ENCODE measurements around the gene WFIKKN2.
A peak's percentile ranks its signal among the peaks of the same experiment; 100 is the strongest.

The WFIKKN2 gene

DNA sequence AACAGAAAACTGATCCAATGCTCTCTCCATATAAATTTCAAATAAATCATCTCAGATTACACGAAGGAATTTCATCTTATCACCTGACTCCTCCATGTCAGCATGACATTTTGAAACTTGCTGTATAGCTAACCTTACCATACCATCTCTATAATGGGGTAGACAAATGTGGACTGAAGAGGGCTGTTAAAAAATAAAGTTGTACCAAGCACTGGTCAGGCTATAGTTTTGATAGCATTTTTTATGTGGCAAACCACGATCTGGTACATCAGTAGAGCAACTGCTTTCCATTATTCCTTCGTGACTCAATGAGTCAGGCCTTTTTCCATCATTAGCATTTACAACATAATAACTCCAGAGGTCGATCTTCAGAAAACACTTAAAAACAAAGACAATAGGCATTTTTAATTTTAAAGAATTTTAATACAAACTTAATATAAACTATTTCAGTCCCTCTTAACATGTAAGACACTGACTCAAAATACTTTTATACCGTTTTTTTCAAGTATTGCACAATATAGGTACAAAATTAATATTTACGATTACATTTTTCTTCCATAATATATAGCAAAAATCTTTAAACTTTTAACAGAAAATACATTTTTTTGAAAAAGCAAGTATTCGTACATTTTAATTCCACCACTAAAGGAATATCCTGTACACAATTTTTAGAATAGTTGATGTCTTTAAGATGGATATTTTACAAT is 26.6 kb downstream of the WFIKKN2 start:
- no peak for TF ChIP-seq FOXP2 (optimal IDR thresholded peaks at IDR 0.05; ENCODE audit: control extremely low read depth, extremely low read length, insufficient read depth)
- no peak for TF ChIP-seq POLR2AphosphoS5 (IDR thresholded peaks at IDR 0.05; ENCODE audit: borderline replicate concordance, low read depth, low read length)
- no peak for TF ChIP-seq EZH2 (IDR thresholded peaks at IDR 0.05)
- no peak for DNase-seq (ENCODE audit: low read depth, low spot score)
- peaks cover 6% of the 10 kb centered on the region for H3K36me3 ChIP-seq (ENCODE audit: insufficient read depth, low read length)
- no peak overlapping the region for H3K9ac ChIP-seq (ENCODE audit: insufficient read length)
- H3K4me3 ChIP-seq, result no peak overlapping the region
- no peaks in the 10 kb centered on the region for H3K9me3 ChIP-seq (ENCODE audit: low read depth, low read length)
- no peak overlapping the region for H3K27ac ChIP-seq

DNA sequence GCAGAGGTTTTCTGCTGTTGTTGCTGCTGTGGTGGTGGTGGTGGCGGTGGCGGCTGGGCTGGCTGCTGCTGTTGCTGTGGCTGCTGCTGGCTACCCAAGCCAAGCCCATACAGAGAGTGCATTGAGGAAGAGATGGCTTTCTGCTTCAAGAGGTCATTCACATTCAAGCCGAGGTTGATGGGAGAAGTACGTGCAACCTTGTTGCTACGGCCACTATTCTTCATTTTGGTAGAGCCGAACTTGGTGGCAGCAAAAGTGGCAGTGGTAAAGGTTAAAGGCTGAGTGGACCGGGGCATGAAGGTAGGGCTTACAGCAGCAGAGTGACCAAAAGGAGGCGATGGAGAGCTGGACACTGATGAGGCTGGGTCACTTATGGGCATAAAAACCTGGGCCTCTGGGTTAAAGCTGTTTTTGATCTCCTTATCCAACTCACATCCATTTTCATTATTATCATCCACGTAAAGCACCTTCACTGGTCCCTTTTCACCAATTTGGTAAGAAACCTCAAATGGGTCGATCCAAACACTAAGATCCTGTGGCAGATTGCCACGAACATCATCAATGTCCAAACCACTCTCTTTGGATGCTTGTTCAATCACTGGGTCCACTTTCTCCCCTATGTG is 27.9 kb downstream of the WFIKKN2 start:
- no peak overlapping the region for H3K9ac ChIP-seq (ENCODE audit: insufficient read length)
- H3K36me3 ChIP-seq (ENCODE audit: insufficient read depth, low read length), result peaks cover 6% of the 10 kb centered on the region
- H3K4me3 ChIP-seq, result no peak overlapping the region
- no peak overlapping the region for H3K27ac ChIP-seq
- no peaks in the 10 kb centered on the region for H3K9me3 ChIP-seq (ENCODE audit: low read depth, low read length)
- no peak for DNase-seq (ENCODE audit: low read depth, low spot score)
- no peak for TF ChIP-seq POLR2AphosphoS5 (IDR thresholded peaks at IDR 0.05; ENCODE audit: borderline replicate concordance, low read depth, low read length)
- no peak for TF ChIP-seq FOXP2 (optimal IDR thresholded peaks at IDR 0.05; ENCODE audit: control extremely low read depth, extremely low read length, insufficient read depth)
- no peak for TF ChIP-seq EZH2 (IDR thresholded peaks at IDR 0.05)

DNA sequence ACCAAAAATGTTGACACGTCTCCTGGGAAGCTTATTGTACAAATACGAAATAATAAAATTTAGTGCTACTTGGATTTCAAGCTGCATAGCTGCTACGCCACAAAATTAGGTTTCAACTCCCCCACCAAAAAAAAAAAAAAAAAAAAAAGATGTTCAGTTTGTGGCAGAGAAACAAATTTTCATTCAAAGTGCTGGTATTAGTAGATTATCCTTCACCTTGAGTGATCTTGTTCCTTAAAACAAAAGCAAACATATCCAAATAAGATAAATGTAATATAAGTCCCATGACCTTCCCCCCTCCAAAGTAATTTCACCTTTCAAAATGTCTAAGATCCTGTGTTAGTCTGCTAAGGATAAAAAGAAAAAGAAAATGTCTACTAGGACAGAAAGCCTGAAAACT is 28.5 kb downstream of the WFIKKN2 start:
- Histone ChIP-seq H3K27ac (no peak overlapping the region), H3K9ac (ENCODE audit: insufficient read length) (no peak overlapping the region), H3K9me3 (ENCODE audit: low read depth, low read length) (no peaks in the 10 kb centered on the region), H3K36me3 (ENCODE audit: insufficient read depth, low read length) (peaks cover 6% of the 10 kb centered on the region), H3K4me3 (no peak overlapping the region)
- no peak for DNase-seq (ENCODE audit: low read depth, low spot score)
- TF ChIP-seq POLR2AphosphoS5 (IDR thresholded peaks at IDR 0.05; ENCODE audit: borderline replicate concordance, low read depth, low read length) (no peak), EZH2 (IDR thresholded peaks at IDR 0.05) (no peak), FOXP2 (optimal IDR thresholded peaks at IDR 0.05; ENCODE audit: control extremely low read depth, extremely low read length, insufficient read depth) (no peak)

DNA sequence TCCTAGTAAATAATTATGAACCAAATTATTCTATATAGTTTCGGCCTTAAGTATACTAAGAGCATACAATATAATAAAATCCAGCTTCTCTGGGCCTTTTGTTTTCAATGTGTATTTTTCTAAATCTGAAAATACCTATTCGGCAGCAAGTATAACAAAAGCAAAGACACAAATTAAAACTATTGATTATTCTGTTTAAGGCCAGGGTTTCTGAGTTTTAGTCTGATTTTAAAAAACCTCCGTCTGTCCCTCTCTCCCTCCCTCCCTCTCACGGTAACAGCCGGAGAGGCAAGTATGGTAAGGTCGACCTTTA is 29.3 kb downstream of the WFIKKN2 start:
- peak overlapping the region; percentile 82 for H3K9ac ChIP-seq (ENCODE audit: insufficient read length)
- H3K4me3 ChIP-seq, result peak overlapping the region; percentile 98
- DNase-seq (ENCODE audit: low read depth, low spot score), result no peak
- no peaks in the 10 kb centered on the region for H3K9me3 ChIP-seq (ENCODE audit: low read depth, low read length)
- H3K36me3 ChIP-seq (ENCODE audit: insufficient read depth, low read length), result peaks cover 6% of the 10 kb centered on the region
- TF ChIP-seq POLR2AphosphoS5 (IDR thresholded peaks at IDR 0.05; ENCODE audit: borderline replicate concordance, low read depth, low read length) (no peak), EZH2 (IDR thresholded peaks at IDR 0.05) (no peak), FOXP2 (optimal IDR thresholded peaks at IDR 0.05; ENCODE audit: control extremely low read depth, extremely low read length, insufficient read depth) (no peak)
- H3K27ac ChIP-seq, result no peak overlapping the region; the same call in 1 of the 2 replicates

DNA sequence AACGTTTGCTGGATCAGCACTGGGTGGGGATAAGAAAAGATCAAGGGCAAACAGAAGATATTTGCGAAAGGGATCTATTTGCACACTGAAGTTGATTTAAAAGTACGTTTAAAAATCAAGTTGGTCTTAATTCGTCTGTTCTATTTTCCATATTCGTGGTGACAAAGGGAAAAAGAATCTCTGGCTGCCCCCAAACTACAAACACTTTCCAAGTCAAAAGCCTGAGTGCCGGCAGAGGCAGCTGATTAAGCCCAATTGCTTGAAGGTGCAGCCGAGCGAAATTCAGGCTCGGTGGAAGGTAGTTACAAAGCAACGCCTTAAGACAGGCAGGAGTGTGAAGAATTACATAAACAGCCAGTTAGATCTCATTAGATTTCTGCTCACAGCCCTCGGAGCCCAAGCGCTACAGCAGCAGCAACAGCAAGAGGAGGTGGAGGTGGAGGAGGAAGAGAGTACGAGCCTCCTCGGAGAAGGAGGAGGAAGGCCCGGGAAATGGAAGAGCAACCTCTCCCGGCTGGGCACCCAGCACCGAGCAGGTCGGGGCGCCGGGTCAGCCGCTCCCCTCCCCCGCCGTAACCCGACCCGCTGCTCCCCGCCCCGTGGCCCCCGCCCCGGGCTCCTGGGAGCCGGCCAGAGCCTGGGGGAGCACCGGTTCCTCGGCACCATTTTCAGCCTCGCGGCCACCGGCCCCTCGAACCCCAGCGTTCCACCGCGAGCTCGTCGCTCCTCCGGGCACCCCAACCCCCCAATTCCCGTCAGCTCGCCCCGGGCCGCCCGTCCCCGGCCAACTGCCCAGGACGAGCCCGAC is 29.9 kb downstream of the WFIKKN2 start:
- TF ChIP-seq POLR2AphosphoS5 (IDR thresholded peaks at IDR 0.05; ENCODE audit: borderline replicate concordance, low read depth, low read length), result no peak
- TF ChIP-seq EZH2 (IDR thresholded peaks at IDR 0.05), result no peak
- TF ChIP-seq FOXP2 (optimal IDR thresholded peaks at IDR 0.05; ENCODE audit: control extremely low read depth, extremely low read length, insufficient read depth), result no peak
- H3K9me3 ChIP-seq (ENCODE audit: low read depth, low read length), result no peaks in the 10 kb centered on the region
- H3K4me3 ChIP-seq, result peak overlapping the region; percentile 98
- no peak for DNase-seq (ENCODE audit: low read depth, low spot score)
- H3K36me3 ChIP-seq (ENCODE audit: insufficient read depth, low read length), result peaks cover 6% of the 10 kb centered on the region
- no peak overlapping the region; the same call in 1 of the 2 replicates for H3K27ac ChIP-seq
- H3K9ac ChIP-seq (ENCODE audit: insufficient read length), result peak overlapping the region; percentile 82

DNA sequence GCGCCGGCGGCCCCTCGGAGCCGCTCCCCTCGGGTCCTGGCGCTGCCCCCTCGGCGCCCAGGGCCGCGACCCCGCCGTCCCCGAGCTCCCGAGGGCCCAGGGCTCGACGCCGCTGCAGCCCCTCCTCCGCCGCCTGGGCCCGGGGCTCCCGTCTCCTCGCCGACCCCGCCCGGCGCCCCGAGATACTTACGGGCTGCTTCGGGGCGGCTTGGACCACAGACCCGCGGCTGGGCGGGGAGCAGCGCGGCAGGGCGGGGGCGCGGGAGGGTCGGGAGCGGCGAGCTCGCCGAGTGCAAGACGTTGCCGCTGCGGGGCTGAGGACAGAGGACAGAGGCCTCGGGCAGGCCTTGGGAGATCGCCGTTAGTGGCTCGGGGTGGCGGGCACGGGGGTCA is 30.5 kb downstream of the WFIKKN2 start:
- DNase-seq (ENCODE audit: low read depth, low spot score), result no peak
- Histone ChIP-seq H3K4me3 (peak overlapping the region; percentile 98), H3K27ac (no peak overlapping the region), H3K36me3 (ENCODE audit: insufficient read depth, low read length) (peaks cover 6% of the 10 kb centered on the region), H3K9ac (ENCODE audit: insufficient read length) (peak overlapping the region; percentile 82), H3K9me3 (ENCODE audit: low read depth, low read length) (no peaks in the 10 kb centered on the region)
- TF ChIP-seq EZH2 (IDR thresholded peaks at IDR 0.05) (no peak), POLR2AphosphoS5 (IDR thresholded peaks at IDR 0.05; ENCODE audit: borderline replicate concordance, low read depth, low read length) (no peak), FOXP2 (optimal IDR thresholded peaks at IDR 0.05; ENCODE audit: control extremely low read depth, extremely low read length, insufficient read depth) (no peak)

GRCh38 chr17:50866261-50866949 is 31.0 kb downstream of the WFIKKN2 start, which contains the start of gene TOB1:
TSS of gene TOB1 (minus strand) at chr17:50866354. CDS start at chr17:50864017, 2,337 bp downstream.
- Histone ChIP-seq H3K9me3 (ENCODE audit: low read depth, low read length) (no peaks in the 10 kb centered on the region), H3K27ac (peak within 1 kb of the TSS; percentile 88), H3K9ac (ENCODE audit: insufficient read length) (peak within 1 kb of the TSS; percentile 82), H3K36me3 (ENCODE audit: insufficient read depth, low read length) (peaks cover 6% of the 10 kb centered on the region), H3K4me3 (peak within 1 kb of the TSS; percentile 98)
- TF ChIP-seq EZH2 (IDR thresholded peaks at IDR 0.05) (no peak), POLR2AphosphoS5 (IDR thresholded peaks at IDR 0.05; ENCODE audit: borderline replicate concordance, low read depth, low read length) (peak; percentile 98), FOXP2 (optimal IDR thresholded peaks at IDR 0.05; ENCODE audit: control extremely low read depth, extremely low read length, insufficient read depth) (peak; percentile 11)
- DNase-seq (ENCODE audit: low read depth, low spot score), result no peak

Measured in SK-N-MC (cell line).